Hepatocyte (in vitro differentiated cells): Measurements from ENCODE around the gene CCDC85C.

Experiments
- EZH2 ChIP-seq: fragments of 200-600 bp; sonication (generic); IDR thresholded peaks from 2 replicates; pipeline ENCODE4 v1.6.1; 2016; ENCODE audit warnings: antibody characterized with exemption, mild to moderate bottlenecking, borderline replicate concordance
- TF ChIP-seq, protein P1 (sequence below): fragments of 200-600 bp; sonication (generic); IDR thresholded peaks from 2 replicates; pipeline ENCODE4 v1.5.1; 2016; ENCODE audit warnings: antibody characterized with exemption, mild to moderate bottlenecking; ENCODE audit not compliant: poor library complexity

DNA sequence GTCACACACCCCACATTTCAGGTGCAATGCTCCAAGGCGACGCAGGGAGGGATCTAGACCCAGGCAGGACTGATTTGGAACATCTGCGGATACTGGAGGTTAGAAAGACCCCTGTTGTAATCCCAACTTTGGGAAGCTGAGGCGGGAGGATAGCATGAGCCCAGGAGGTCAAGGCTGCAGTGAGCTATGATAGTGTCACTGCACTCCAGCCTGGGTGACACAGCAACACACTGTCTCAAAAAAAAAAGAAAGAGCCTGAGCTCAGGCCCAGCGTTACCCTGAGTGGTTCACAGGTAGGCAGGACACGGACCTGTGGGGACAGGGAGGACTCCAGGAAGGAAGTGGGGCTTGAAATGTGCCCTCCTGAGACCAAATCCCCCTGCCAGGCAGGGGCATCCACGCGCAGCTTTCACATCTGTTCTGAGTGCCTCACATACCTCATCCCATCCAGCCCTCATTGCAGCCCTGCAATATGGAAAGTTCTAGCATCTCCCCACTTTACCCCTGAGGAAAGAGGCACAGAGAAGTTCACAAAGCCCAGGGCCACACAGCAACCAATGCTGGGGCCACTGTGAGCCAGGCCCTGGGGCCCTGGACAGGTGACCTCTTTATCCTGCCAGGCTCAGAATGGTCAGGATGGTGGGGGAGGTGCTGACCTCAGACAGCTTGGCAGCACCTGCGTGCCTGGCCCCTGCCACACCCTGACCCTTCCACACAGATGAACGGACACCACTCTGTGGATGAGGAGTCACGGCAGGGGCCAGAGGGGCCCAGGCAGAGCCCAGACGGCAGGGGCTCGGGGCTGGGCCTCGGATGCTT lies 34.1 kb downstream of the CCDC85C start:
- TF ChIP-seq, protein P1, sequence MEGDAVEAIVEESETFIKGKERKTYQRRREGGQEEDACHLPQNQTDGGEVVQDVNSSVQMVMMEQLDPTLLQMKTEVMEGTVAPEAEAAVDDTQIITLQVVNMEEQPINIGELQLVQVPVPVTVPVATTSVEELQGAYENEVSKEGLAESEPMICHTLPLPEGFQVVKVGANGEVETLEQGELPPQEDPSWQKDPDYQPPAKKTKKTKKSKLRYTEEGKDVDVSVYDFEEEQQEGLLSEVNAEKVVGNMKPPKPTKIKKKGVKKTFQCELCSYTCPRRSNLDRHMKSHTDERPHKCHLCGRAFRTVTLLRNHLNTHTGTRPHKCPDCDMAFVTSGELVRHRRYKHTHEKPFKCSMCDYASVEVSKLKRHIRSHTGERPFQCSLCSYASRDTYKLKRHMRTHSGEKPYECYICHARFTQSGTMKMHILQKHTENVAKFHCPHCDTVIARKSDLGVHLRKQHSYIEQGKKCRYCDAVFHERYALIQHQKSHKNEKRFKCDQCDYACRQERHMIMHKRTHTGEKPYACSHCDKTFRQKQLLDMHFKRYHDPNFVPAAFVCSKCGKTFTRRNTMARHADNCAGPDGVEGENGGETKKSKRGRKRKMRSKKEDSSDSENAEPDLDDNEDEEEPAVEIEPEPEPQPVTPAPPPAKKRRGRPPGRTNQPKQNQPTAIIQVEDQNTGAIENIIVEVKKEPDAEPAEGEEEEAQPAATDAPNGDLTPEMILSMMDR = no peak
- TF ChIP-seq EZH2 = no peak
